Stimulated activated CD4-positive, alpha-beta T cell treated with anti-CD3 and anti-CD28 coated beads, TNF-alpha, amount 100 ng/mL, for 1 hour (primary cell): ENCODE measurements around the gene CBX5.
"Not testable (repeated sequence)": the region's sequence is repeated elsewhere in the genome, so short reads cannot be mapped to it uniquely, and the experiment has no call there.

Experiments used
- DNase-seq, 3 donors: peaks; one replicate each; pipeline ENCODE4 v3.0.0-alpha.2; 2020; ENCODE audit warnings: low read depth in 3 of 3, low spot score in 1 of 3

CBX5 gene

DNA sequence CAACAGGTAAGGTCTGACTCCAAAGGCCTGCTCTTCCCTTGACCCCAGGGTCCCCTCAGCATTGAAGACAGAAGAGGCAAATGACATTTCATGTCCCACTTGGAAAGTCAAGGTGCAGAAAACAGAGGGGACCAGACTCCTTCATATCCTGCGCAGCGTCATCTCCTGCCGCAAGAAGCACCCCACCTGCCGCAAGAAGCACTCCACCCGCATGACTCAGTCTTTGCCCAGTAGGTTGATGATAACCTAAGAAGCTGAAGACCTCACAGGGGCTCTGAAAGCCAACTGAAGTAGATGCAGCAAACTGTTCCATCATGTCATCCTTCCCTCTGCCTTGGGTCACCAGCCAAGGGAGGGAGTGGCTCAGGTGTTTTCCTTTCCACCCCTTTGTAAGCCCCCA lies 79.5 kb downstream of the CBX5 start:
- no peak for DNase-seq

- DNase-seq, result no peak
Measured at GRCh38 chr12:54199917-54200316, 80.0 kb downstream of the CBX5 start.

DNA sequence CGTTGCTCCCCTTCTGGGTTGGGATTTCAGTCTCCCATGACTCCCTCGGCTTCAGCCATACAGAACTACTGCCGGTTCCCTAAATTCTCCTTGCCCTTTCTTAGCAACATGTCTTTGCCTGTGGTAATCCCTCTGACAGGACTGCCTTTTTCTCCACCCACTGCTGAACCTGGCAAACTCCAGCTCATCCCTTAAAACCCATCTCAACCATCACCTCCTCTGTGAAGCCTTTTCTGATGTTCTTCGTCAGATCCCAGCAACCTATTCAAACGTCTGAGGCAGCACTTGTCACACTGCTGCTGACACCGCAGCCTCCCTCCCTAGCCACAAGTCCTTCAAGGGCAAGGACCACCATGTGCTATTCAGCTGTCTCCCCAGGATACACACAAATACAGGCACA lies 80.9 kb downstream of the CBX5 start:
- DNase-seq, result no peak

- DNase-seq, result no peak
Measured at GRCh38 chr12:54197431-54197909, 82.5 kb downstream of the CBX5 start.

DNA sequence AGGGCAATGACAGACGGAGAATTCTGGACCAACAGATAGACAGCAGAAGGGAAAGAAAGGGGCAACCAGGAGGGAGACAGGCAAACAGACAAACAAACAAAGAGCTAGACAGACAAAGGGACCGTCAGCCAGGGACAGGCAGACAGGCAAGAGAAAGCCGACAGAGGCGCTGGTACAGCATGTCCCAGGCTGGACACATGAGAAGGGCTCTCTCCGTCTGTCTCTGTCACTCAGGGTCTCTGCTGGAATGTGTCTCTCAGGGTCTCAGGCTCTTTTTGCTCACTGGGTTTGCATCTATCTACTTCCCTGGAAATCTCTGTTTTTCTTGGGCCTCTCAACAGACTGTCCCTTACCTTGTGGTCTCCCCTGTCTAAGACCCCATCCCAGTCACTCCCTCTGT lies 82.9 kb downstream of the CBX5 start:
- no peak for DNase-seq

DNA sequence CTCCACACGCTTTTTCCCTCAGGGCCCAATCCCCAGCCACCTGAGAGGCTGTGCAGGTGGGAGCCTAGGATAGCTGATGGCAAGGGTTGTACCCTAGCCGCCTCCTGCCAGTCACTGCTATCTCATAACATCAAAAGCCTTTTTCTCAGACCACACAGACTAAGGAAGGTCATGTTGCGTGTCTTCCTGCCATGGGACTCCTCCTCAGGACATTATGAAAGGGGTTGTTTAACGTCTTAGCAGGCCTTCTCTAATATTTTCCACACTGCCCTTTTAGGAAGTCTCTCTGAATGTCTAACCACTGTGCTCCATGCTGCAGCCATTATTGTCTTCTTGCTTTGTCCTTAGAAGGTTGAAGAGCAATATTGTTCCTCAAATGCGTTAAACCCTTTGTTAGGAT lies 83.5 kb downstream of the CBX5 start:
- DNase-seq, result no peak

DNA sequence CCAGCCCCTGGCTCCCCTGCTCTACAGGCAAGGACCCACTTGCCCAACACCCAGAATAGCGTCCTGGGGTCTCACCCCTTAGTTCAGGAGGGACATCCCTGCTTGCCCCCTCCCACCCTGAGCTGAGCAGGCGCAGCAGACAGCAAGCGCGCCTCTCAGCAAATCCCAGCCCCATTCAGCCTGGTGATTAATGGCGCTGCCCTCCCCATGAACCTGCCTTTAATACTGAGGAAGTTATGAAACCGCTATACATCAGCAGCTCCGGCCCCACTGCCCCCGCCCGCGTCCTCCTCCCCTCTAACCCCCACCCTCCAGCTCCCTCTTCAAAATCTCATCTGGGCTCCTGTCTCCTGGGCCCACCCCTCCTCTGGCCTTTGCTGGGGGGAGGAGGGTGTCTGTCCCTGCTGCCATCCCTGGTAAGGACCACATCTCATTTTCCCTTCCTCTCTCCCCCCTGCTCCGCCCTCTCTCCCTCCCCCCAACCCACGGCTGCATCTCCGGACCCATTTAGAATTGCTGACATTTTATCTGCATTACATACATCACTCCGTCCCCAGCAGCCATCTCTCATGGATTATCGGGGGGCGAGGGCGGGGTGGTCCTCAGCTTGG lies 84.1 kb downstream of the CBX5 start:
- no peak for DNase-seq

- no peak for DNase-seq
Measured at GRCh38 chr12:54195080-54195736, 84.7 kb downstream of the CBX5 start.

DNA sequence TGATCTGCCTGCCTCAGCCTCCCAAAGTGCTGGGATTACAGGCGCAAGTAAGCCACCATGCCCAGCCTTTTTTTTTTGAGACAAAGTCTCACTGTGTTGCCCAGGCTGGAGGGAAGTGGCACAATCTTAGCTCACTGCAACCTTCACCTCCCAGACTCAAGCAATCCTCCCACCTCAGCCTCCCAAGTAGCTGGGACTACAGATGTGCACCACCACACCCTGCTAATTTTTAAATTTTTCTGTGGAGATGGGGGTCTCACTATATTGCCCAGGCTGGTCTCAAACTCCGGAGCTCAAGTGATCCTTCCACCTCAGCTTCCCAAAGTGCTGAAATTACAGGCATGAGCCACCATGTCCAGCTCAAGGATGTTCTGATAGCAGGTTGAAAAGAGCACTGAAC lies 85.3 kb downstream of the CBX5 start:
- not testable (repeated sequence) for DNase-seq

DNA sequence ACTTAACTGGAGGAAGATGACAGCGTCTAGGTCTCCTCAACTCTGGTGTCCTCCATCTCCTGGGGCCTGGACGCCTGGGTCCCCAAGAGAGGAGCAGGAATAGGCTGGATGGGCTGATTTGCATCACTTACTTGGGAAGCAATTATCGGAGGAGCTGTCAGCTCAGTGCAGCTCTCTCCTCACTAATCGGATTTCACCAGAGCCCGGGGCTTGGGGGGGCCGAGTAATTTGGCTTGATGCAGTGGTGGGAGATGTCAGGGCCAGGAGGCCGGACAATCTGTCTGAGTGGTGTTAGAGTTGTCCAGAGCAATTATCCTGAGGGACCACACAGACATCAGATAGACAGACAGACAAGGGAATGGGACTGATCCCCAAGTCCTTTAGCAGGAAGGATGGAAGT lies 86.5 kb downstream of the CBX5 start:
- no peak for DNase-seq

DNA sequence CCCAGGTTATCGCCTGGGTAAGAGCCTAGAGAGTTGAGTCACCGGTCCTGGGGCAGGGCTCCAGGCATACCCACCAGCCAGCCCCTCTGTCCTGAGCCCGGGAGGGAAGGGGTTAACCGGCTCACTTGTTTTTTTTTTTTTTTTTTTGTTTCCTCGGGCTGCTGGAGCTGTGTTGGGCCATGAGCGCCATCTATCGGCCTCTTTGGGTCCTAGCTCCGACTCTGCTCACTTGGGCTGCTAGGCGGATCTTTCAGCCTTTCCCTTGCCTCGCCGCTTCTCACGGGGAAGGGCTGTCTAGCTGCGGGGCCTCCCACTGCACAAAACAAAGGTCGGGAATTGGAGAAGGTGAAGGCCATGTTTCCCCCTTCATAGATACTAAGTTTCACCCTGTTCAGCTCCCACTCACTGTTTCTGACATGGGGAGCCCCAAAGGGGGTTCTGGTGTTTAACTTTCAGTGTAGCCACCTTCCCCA lies 88.3 kb downstream of the CBX5 start:
- DNase-seq, result peak; percentile 39 to 63 (median 59)

DNA sequence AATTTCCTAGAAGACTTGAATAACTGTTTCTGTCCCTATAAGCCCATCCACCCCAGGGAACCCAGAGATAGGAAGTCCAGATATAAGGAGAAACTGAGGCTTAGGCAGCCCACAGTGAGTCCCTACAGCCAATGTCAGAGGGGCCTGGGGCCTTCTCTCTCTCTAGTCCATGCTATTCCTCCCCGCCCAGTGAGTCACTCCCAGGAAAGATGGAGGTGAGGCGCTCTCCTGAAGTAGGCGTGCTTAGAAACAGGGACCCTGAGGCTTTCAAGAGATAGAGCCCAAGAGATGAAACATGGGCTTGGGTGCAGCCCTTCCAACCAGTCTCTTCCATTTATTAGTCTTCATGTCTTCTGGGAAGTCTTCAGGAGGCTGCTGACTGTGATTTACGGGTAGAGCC lies 88.8 kb downstream of the CBX5 start:
- DNase-seq, result no peak

DNA sequence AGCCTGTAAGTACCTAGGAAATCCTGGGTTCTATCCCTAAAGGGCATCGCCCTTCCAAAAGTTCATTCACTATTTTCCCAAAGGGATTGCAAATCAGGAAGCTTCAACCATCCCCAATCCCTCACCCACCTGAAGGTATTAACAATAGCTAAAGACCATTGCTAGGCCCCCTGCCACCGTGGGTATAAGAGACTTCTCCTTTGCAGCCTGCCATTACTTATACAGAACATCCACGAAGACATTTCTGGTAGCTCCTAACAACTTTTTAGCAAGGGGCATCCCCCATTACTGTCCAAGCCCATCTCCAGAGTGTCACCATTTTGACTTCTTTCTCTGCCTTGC lies 90.8 kb downstream of the CBX5 start:
- DNase-seq, result no peak

DNA sequence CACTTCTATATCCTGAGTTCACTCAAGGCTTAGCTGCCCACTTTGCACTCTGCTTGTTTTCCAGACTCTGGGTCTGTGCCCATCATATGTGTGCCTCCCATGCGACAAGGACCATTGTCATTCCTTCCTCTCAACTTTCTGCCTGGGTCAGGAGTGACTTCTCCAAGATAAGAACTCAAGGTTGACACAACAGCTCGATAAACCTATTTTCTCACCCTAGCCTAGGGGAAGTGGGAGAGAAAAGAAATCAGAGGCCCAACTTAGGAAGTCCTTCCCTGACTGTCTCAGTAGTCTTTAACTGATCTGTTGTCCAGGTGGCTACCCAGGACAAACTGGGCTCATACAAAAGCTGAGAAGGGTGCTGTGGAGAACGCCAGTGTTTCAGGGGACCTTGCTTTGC lies 92.8 kb downstream of the CBX5 start:
- DNase-seq, result no peak

GRCh38 chr12:54185919-54186318 lies 94.0 kb downstream of the CBX5 start:
- no peak for DNase-seq

DNA sequence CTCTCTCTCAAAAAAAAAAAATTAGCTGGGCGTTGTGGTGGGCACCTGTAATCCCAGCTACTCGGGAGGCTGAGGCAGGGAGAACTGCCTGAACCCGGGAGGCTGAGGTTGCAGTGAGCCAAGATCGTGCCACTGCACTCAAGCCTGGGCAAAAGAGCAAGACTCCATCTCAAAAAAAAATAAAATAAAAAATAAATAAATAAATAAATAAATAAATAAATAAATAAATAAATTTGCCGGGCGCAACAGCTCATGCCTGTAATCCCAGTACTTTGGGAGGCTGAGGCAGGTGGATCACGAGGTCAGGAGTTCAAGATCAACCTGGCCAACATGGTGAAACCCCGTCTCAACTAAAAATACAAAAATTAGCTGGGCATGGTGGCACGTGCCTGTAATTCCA lies 94.6 kb downstream of the CBX5 start:
- not testable (repeated sequence) for DNase-seq

GRCh38 chr12:54184024-54184805 lies 95.7 kb downstream of the CBX5 start:
- no peak for DNase-seq

DNA sequence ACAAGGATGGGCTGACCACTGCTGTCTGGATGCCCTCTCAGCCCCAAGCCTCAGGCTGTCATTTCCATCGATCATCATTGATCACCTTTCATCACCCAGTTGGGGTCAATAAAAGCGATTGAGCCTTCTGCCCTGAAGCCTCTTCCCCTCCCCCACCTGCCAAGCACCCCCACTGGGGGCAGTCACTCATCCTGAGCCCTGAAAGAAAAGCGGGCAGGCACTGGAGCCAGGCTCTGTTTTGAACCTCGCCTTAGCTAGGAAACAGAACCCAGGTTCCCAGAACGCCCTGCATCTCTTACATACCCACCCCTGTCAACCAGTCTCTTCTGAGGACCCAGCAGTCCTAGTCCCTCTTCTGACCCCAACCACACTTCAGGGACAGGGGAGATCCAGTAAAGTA lies 96.9 kb downstream of the CBX5 start:
- DNase-seq, result no peak

GRCh38 chr12:54182086-54182485 lies 97.8 kb downstream of the CBX5 start:
- no peak for DNase-seq
